Testis (tissue), 2 donors: Measurements from ENCODE around the gene PARP8.

Source experiments
- POLR2A ChIP-seq: fragments of 450-650 bp; IDR thresholded peaks from one replicate; pipeline ENCODE4 v1.6.1; 2017; ENCODE audit warnings: antibody characterized with exemption, mild to moderate bottlenecking, moderate library complexity
- TF ChIP-seq, protein P1 (sequence below), 3 experiments: fragments of 450-650 bp in 2 of 3; fragments of 200-600 bp in 1 of 3; sonication (generic) in 1 of 3; IDR thresholded peaks; one replicate each; pipeline ENCODE4 v1.5.1; 2016 to 2019; ENCODE audit warnings: antibody characterized with exemption in 3 of 3, mild to moderate bottlenecking in 2 of 3, moderate library complexity in 1 of 3

- TF ChIP-seq, protein P1, sequence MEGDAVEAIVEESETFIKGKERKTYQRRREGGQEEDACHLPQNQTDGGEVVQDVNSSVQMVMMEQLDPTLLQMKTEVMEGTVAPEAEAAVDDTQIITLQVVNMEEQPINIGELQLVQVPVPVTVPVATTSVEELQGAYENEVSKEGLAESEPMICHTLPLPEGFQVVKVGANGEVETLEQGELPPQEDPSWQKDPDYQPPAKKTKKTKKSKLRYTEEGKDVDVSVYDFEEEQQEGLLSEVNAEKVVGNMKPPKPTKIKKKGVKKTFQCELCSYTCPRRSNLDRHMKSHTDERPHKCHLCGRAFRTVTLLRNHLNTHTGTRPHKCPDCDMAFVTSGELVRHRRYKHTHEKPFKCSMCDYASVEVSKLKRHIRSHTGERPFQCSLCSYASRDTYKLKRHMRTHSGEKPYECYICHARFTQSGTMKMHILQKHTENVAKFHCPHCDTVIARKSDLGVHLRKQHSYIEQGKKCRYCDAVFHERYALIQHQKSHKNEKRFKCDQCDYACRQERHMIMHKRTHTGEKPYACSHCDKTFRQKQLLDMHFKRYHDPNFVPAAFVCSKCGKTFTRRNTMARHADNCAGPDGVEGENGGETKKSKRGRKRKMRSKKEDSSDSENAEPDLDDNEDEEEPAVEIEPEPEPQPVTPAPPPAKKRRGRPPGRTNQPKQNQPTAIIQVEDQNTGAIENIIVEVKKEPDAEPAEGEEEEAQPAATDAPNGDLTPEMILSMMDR (IDR thresholded peaks at IDR 0.05), result no peak
- no peak for TF ChIP-seq POLR2A
These were observed 207.3 kb downstream of the PARP8 start for GRCh38 chr5:50873595-50874277.
